ENCODE measurements around the gene PRDM13. TPM values are rescaled to one million over a fixed set of nuclear protein-coding genes. Genes with fewer than 3 reads are reported as not detected.
"Not testable (repeated sequence)": the region's sequence is repeated elsewhere in the genome, so short reads cannot be mapped to it uniquely, and the experiment has no call there.

The PRDM13 gene
- total and polyA plus RNA-seq, 3 experiments from 2014 or later: 0.07 to 0.14 TPM; not detected in 1

GRCh38 chr6:99650091-99650571, 43.5 kb downstream of the PRDM13 start:
- H3K4me3 Mint-ChIP-seq; H3K27ac Mint-ChIP-seq; H3K9me3 ChIP-seq (ENCODE audit: low read length); DNase-seq; H3K36me3 Mint-ChIP-seq; H3K4me1 Mint-ChIP-seq; POLR2A ChIA-PET; H3K9me3 Mint-ChIP-seq; H3K4me3 ChIP-seq (ENCODE audit: low read length); H3K27ac ChIP-seq (ENCODE audit: low read depth, low read length); H3K27me3 ChIP-seq (ENCODE audit: insufficient read depth, low read length, poor library complexity, severe bottlenecking); H3K36me3 ChIP-seq (ENCODE audit: insufficient read depth, low read length); CTCF ChIA-PET; H3K4me1 ChIP-seq (ENCODE audit: insufficient read depth, low read length): not testable (repeated sequence)
- peaks cover 11 to 50% of the 10 kb centered on the region in 2 donors for H3K27me3 Mint-ChIP-seq

GRCh38 chr6:99660206-99660605, 53.6 kb downstream of the PRDM13 start:
- POLR2A ChIA-PET: no interaction called here
- Histone ChIP-seq H3K4me1 (ENCODE audit: insufficient read depth, low read length) (no peaks in the 10 kb centered on the region), H3K27ac (ENCODE audit: low read depth, low read length) (no peak overlapping the region), H3K36me3 (ENCODE audit: insufficient read depth, low read length) (no peaks in the 10 kb centered on the region), H3K27me3 (ENCODE audit: insufficient read depth, low read length, poor library complexity, severe bottlenecking) (no peaks in the 10 kb centered on the region), H3K9me3 (ENCODE audit: low read length) (no peaks in the 10 kb centered on the region), H3K4me3 (ENCODE audit: low read length) (no peak overlapping the region)
- no peaks in the 10 kb centered on the region for H3K36me3 Mint-ChIP-seq
- DNase-seq: no peak
- no peak overlapping the region for H3K27ac Mint-ChIP-seq
- peaks cover 9 to 16% of the 10 kb centered on the region in 2 donors for H3K27me3 Mint-ChIP-seq
- CTCF ChIA-PET: no interaction called here
- H3K4me1 Mint-ChIP-seq: no peaks in the 10 kb centered on the region
- no peaks in the 10 kb centered on the region for H3K9me3 Mint-ChIP-seq
- H3K4me3 Mint-ChIP-seq: no peak overlapping the region

GRCh38 chr6:99661870-99662269, 55.2 kb downstream of the PRDM13 start:
- POLR2A ChIA-PET: no interaction called here
- no peaks in the 10 kb centered on the region for H3K36me3 Mint-ChIP-seq

GRCh38 chr6:99662616-99663015, 56.0 kb downstream of the PRDM13 start:
- no peak overlapping the region for H3K27ac Mint-ChIP-seq
- no peaks in the 10 kb centered on the region for H3K4me1 ChIP-seq (ENCODE audit: insufficient read depth, low read length)
- H3K9me3 ChIP-seq (ENCODE audit: low read length): no peaks in the 10 kb centered on the region
- H3K27ac ChIP-seq (ENCODE audit: low read depth, low read length): no peak overlapping the region
- H3K27me3 Mint-ChIP-seq: peaks cover 6 to 8% of the 10 kb centered on the region in 2 donors
- no peaks in the 10 kb centered on the region for H3K4me1 Mint-ChIP-seq
- H3K9me3 Mint-ChIP-seq: no peaks in the 10 kb centered on the region
- DNase-seq: no peak
- ChIA-PET CTCF (no interaction called here), POLR2A (no interaction called here)
- H3K4me3 ChIP-seq (ENCODE audit: low read length): no peak overlapping the region
- H3K4me3 Mint-ChIP-seq: no peak overlapping the region
- H3K27me3 ChIP-seq (ENCODE audit: insufficient read depth, low read length, poor library complexity, severe bottlenecking): no peaks in the 10 kb centered on the region
- H3K36me3 ChIP-seq (ENCODE audit: insufficient read depth, low read length): no peaks in the 10 kb centered on the region
- no peaks in the 10 kb centered on the region for H3K36me3 Mint-ChIP-seq

More at GRCh38 chr6:99661870-99662269, 55.2 kb downstream of the PRDM13 start:
- Mint-ChIP-seq H3K27ac (no peak overlapping the region), H3K9me3 (no peaks in the 10 kb centered on the region), H3K4me3 (peak overlapping the region in 1 of 7 donors; percentile 28), H3K27me3 (peaks cover 7 to 8% of the 10 kb centered on the region in 2 donors), H3K4me1 (no peaks in the 10 kb centered on the region)
- H3K4me1 ChIP-seq (ENCODE audit: insufficient read depth, low read length): no peaks in the 10 kb centered on the region
- no peaks in the 10 kb centered on the region for H3K27me3 ChIP-seq (ENCODE audit: insufficient read depth, low read length, poor library complexity, severe bottlenecking)
- CTCF ChIA-PET: no interaction called here
- no peak overlapping the region for H3K4me3 ChIP-seq (ENCODE audit: low read length)
- H3K27ac ChIP-seq (ENCODE audit: low read depth, low read length): no peak overlapping the region
- H3K9me3 ChIP-seq (ENCODE audit: low read length): no peaks in the 10 kb centered on the region
- no peaks in the 10 kb centered on the region for H3K36me3 ChIP-seq (ENCODE audit: insufficient read depth, low read length)
- DNase-seq: no peak

Other genes with a start within 250 kb of the PRDM13 start
- 10 to 100 TPM; 18.9 to 20.7 TPM for gene COQ3, start 212.6 kb upstream of the PRDM13 start, total RNA-seq
- gene COQ3, start 212.6 kb upstream of the PRDM13 start, polyA plus RNA-seq: 7.9 TPM
- 100 to 1,000 TPM; 104 to 105 TPM for gene PNISR, start 181.5 kb upstream of the PRDM13 start, total RNA-seq
- 80.2 TPM for gene PNISR, start 181.5 kb upstream of the PRDM13 start, polyA plus RNA-seq
- gene USP45, start 91.4 kb upstream of the PRDM13 start, total RNA-seq: 10 to 100 TPM; 14.1 to 15.8 TPM
- 4.1 TPM for gene USP45, start 91.4 kb upstream of the PRDM13 start, polyA plus RNA-seq
- gene CCNC, start 38.2 kb upstream of the PRDM13 start, total RNA-seq: 10 to 100 TPM; 62.5 to 64.8 TPM
- 39.6 TPM for gene CCNC, start 38.2 kb upstream of the PRDM13 start, polyA plus RNA-seq

Measured in CD8-positive, alpha-beta memory T cell (primary cell).